Pancreas (tissue), 10 donors: ENCODE measurements around the gene HABP4. TPM values are rescaled to one million over a fixed set of nuclear protein-coding genes. Genes with fewer than 3 reads are reported as not detected.

ENCODE experiments used
- ATAC-seq, 4 donors: fragments of 200-7000 bp; cut with Tn5 transposase; one replicate each; pipeline versions ENCODE4 v1.8.0 to v1.9.1; 2020; ENCODE audit warnings: mild to moderate bottlenecking in 4 of 4, moderate library complexity in 4 of 4
- DNase-seq, 6 donors: peaks; one replicate each; pipeline ENCODE4 v3.0.0-alpha.2; 2020
- FAIRE-seq: peaks from 2 replicates; lab custom pipeline; 2012; peaks lifted over from hg19 to GRCh38; lab: Jason Lieb, UNC
- H3K27ac ChIP-seq, 4 donors: fragments of 200-600 bp; sonication (generic); 1 replicate in 3 of 4; 2 replicates in 1 of 4; pipeline versions ENCODE4 v1.5.0 to v1.8.0; 2020
- H3K27me3 ChIP-seq, 4 donors: fragments of 200-600 bp; one replicate each; pipeline ENCODE4 v1.8.0; 2021
- H3K36me3 ChIP-seq, 3 donors: fragments of 200-600 bp; sonication (generic) in 1 of 3; one replicate each; pipeline versions ENCODE4 v1.5.0 to v1.8.0; 2020 to 2021
- H3K4me1 ChIP-seq, 3 donors: fragments of 200-600 bp; one replicate each; pipeline ENCODE4 v1.8.0; 2021
- H3K4me3 ChIP-seq, 4 donors: fragments of 200-600 bp; sonication (generic) in 2 of 4; one replicate each; pipeline versions ENCODE4 v1.5.0 to v1.8.0; 2020 to 2021
- H3K9me3 ChIP-seq, 4 donors: fragments of 200-600 bp; one replicate each; pipeline ENCODE4 v1.8.0; 2021
- WGBS, 2 donors: extraction: QIAGEN DNeasy Blood & Tissue Kit; methylation state at CpG; one replicate each; pipeline ENCODE4 v1.1.7; 2013; 5-methylcytosine and 5-hydroxymethylcytosine counted together
- intact Hi-C, 3 donors: fragments of 100-400 bp; cut with DNase I; formaldehyde crosslinking; loops; one replicate each; pipeline versions ENCODE4 v1.11.1 to v1.14.2; 2022
- polyA plus RNA-seq, 2 donors: library from polyadenylated mRNA; stranded (reverse); fragments of 200-250 nt; gene quantifications; one replicate each; pipeline ENCODE4 v1.2.3, GENCODE V29; 2013
- total RNA-seq, 6 donors: library from RNA; stranded (reverse); fragmentation: NEBNext Ultra II Directional in 4 of 6; extraction: Animal tissue kit (Norgen Biotek cat#: 25700) in 4 of 6; gene quantifications; one replicate each; pipeline versions ENCODE4 v1.2.1 to v1.2.4, GENCODE V29; 2021 to 2023
- TF ChIP-seq, protein P1 (sequence below), 4 donors: fragments of 200-600 bp; sonication (generic) in 3 of 4; IDR thresholded peaks; one replicate each; pipeline versions ENCODE4 v1.5.0 to v1.8.0; 2021; ENCODE audit warnings: antibody characterized with exemption in 4 of 4
- donor health status: healthy with polysubstance abuse.
- donor health status: DM: no; HTN: no; CAD: no; lungs with moderate emphysema.
- donor health status: DM: no; HTN: no; CAD: no.
- donor health status: control.
- donor health status: control.
- donor health status: Bipolar disorder and iron deficiency.
- donor health status: DM: yes; HTN: yes; CAD: no.
- donor health status: DM: no; HTN: no; CAD: no.
- donor health status: DM: no; HTN: no; CAD: no.
- donor health status: DM: yes; HTN: yes; CAD: no.

The HABP4 gene
- total and polyA plus RNA-seq, 8 donors = 2.8 to 13.0 (median 4.0) TPM

GRCh38 chr9:96423985-96424336 is 26.0 kb upstream of the HABP4 start:
- ATAC-seq (no peak), FAIRE-seq (no peak), DNase-seq (no peak)
- no peak overlapping the region for H3K4me3 ChIP-seq
- no peak overlapping the region for H3K27ac ChIP-seq
- H3K36me3 ChIP-seq = no peaks in the 10 kb centered on the region
- TF ChIP-seq, protein P1, sequence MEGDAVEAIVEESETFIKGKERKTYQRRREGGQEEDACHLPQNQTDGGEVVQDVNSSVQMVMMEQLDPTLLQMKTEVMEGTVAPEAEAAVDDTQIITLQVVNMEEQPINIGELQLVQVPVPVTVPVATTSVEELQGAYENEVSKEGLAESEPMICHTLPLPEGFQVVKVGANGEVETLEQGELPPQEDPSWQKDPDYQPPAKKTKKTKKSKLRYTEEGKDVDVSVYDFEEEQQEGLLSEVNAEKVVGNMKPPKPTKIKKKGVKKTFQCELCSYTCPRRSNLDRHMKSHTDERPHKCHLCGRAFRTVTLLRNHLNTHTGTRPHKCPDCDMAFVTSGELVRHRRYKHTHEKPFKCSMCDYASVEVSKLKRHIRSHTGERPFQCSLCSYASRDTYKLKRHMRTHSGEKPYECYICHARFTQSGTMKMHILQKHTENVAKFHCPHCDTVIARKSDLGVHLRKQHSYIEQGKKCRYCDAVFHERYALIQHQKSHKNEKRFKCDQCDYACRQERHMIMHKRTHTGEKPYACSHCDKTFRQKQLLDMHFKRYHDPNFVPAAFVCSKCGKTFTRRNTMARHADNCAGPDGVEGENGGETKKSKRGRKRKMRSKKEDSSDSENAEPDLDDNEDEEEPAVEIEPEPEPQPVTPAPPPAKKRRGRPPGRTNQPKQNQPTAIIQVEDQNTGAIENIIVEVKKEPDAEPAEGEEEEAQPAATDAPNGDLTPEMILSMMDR (IDR thresholded peaks at IDR 0.05) = no peak
- intact Hi-C loops = no loop called here
- 76 to 80% methylated on average over 6 of the region's 6 CpGs for WGBS, 2 donors
- peaks cover 0 to 18% (median 14%) of the 10 kb centered on the region in 3 donors for H3K4me1 ChIP-seq
- no peaks in the 10 kb centered on the region for H3K9me3 ChIP-seq
- H3K27me3 ChIP-seq = no peaks in the 10 kb centered on the region

DNA sequence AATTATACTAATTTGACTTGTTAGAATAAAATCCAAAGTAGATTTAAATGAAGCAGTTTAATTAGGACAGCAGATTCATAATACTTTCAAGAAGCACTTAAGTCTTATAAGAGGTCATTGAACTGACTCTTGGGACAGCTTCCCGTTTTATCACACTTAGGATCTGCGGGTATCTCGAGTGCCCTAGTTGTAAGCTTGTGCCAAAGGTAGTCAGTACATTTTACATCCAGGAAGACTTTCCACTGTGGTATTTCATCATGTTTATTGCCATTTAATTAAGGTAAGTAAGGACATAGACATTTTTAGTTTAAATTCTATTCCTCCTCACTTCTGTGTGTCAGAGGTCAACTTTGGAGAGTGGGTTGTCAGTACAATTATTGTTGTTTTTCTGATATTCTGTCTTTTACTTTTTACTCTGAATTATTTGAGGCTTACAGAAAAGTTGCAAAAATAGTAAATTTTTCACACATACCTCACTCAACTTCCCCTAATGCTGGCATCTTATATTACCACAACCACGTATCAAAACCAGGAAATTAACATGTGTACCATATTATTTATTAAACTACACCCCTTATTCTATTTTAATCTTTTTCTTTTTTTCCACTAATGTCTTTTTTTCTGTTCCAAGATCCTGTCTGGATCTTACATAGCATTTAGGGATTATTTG is 24.3 kb upstream of the HABP4 start:
- intact Hi-C loops = no loop called here
- Histone ChIP-seq H3K9me3 (no peaks in the 10 kb centered on the region), H3K4me3 (no peak overlapping the region), H3K27me3 (no peaks in the 10 kb centered on the region), H3K4me1 (peaks cover 0 to 7% (median 5%) of the 10 kb centered on the region in 3 donors), H3K36me3 (no peaks in the 10 kb centered on the region), H3K27ac (no peak overlapping the region)
- ATAC-seq (no peak), FAIRE-seq (no peak), DNase-seq (no peak)
- 72 to 74% methylated on average over 4 of the region's 4 CpGs for WGBS, 2 donors
- TF ChIP-seq, protein P1 (IDR thresholded peaks at IDR 0.05) = no peak

DNA sequence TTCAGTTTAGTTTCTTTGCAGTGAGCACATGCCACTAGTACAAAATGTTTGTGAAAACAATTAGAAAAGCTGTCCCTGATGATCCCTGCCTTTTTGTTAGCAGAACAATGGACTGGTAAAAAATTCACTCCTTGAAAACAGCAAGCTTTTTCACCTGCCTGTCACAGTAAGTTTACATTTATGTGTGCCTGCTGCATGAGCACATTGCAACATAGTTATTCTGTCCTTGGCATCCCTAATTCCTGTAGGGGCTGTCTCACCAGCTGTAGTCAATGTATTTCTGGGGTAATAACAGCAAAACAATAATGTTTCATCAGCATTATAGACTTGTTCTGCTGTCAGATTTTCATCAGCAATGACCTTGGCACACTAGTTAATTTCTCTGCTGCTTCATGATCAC is 20.2 kb upstream of the HABP4 start:
- H3K27ac ChIP-seq = no peak overlapping the region
- TF ChIP-seq, protein P1 (IDR thresholded peaks at IDR 0.05) = no peak
- H3K9me3 ChIP-seq = no peaks in the 10 kb centered on the region
- no peak overlapping the region for H3K4me3 ChIP-seq
- H3K27me3 ChIP-seq = no peaks in the 10 kb centered on the region
- H3K36me3 ChIP-seq = no peaks in the 10 kb centered on the region
- intact Hi-C loops = no loop called here
- no peak for ATAC-seq
- FAIRE-seq = no peak
- DNase-seq = no peak
- H3K4me1 ChIP-seq = no peaks in the 10 kb centered on the region

DNA sequence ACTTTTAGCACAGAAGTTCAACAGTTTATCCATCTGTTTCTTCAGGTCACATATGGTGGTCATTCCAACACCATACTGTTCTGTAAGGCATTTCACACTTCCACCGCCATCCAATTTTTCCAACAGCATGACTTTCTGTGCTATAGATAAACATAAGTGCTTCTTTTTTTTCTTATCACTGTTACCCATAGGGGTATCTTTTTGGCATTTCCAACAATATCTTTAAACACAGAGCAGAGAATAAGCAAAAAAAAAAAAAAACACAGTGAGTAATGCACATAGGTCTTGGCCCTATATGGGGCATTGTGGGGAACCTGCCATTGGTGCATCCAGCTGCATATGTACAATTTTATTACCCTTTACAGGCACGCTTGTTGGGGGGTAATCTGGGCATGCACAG is 19.6 kb upstream of the HABP4 start:
- TF ChIP-seq, protein P1 (IDR thresholded peaks at IDR 0.05) = no peak
- Histone ChIP-seq H3K27me3 (no peaks in the 10 kb centered on the region), H3K9me3 (no peaks in the 10 kb centered on the region), H3K4me3 (no peak overlapping the region), H3K36me3 (no peaks in the 10 kb centered on the region), H3K27ac (no peak overlapping the region), H3K4me1 (no peaks in the 10 kb centered on the region)
- no peak for ATAC-seq
- no peak for DNase-seq
- 88 to 89% methylated on average over 2 of the region's 2 CpGs for WGBS, 2 donors
- intact Hi-C loops = no loop called here
- FAIRE-seq = no peak

DNA sequence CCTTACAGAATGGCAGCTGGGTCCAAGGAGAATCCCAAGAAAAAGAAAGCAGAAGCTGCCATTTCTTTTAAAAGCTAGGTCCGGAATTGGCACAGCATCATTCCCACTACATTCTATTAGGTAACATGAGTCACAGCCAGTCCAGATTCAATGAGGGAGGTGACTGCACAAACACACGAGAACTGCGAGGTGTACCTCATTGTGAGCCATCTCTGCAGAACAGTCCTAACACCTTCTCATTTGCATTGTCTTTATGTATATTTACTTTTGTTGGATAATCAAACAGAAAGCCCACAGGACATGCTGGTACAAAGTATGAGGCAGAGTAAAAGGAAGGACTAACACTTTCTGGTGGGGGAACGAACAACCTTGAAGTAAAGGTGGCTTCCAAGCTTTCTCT is 14.6 kb upstream of the HABP4 start:
- FAIRE-seq = no peak
- intact Hi-C loops = no loop called here

More for the DNA sequence above, 14.6 kb upstream of the HABP4 start:
- Histone ChIP-seq H3K27ac (no peak overlapping the region), H3K27me3 (no peaks in the 10 kb centered on the region), H3K4me1 (no peaks in the 10 kb centered on the region), H3K4me3 (no peak overlapping the region), H3K36me3 (no peaks in the 10 kb centered on the region), H3K9me3 (no peaks in the 10 kb centered on the region)
- TF ChIP-seq, protein P1 (IDR thresholded peaks at IDR 0.05) = no peak
- ATAC-seq (no peak), DNase-seq (no peak)
- 84 to 88% methylated on average over 4 of the region's 4 CpGs for WGBS, 2 donors
